ENCODE results near the gene DACH2. TPM values are rescaled to one million over a fixed set of nuclear protein-coding genes. Genes with fewer than 3 reads are reported as not detected.

The DACH2 gene
- total and polyA plus RNA-seq, 9 donors: 0.17 to 4.8 (median 0.53) TPM

- DNase-seq: no peak
- WGBS, 3 donors: 70 to 84% (median 76%) methylated on average over 11 of the region's 11 CpGs
- no peak overlapping the region for H3K27ac ChIP-seq
- no peak for TF ChIP-seq EP300 (IDR thresholded peaks at IDR 0.05)
- no peak for TF ChIP-seq POLR2A (IDR thresholded peaks at IDR 0.05)
- TF ChIP-seq CTCF (IDR thresholded peaks at IDR 0.05): no peak
- no peaks in the 10 kb centered on the region for H3K36me3 ChIP-seq
- no peaks in the 10 kb centered on the region for H3K4me1 ChIP-seq (ENCODE audit: insufficient read depth)
- H3K4me3 ChIP-seq: no peak overlapping the region
- H3K9me3 ChIP-seq: no peaks in the 10 kb centered on the region
- no peaks in the 10 kb centered on the region for H3K27me3 ChIP-seq
- intact Hi-C loops (cut with DNase I): no loop called here
These were observed 200.9 kb downstream of the DACH2 start for GRCh38 chrX:86349115-86349514.

GRCh38 chrX:86369847-86370630 is 221.8 kb downstream of the DACH2 start:
- Histone ChIP-seq H3K27ac (no peak overlapping the region), H3K4me3 (no peak overlapping the region), H3K27me3 (no peaks in the 10 kb centered on the region), H3K4me1 (ENCODE audit: insufficient read depth) (no peaks in the 10 kb centered on the region), H3K36me3 (no peaks in the 10 kb centered on the region), H3K9me3 (no peaks in the 10 kb centered on the region)
- WGBS, 3 donors: 32 to 37% (median 35%) methylated on average over 3 of the region's 3 CpGs
- no peak for DNase-seq
- intact Hi-C loops (cut with DNase I): no loop called here
- TF ChIP-seq EP300 (IDR thresholded peaks at IDR 0.05) (no peak), POLR2A (IDR thresholded peaks at IDR 0.05) (no peak), CTCF (IDR thresholded peaks at IDR 0.05) (no peak)

GRCh38 chrX:86370927-86371326 is 222.7 kb downstream of the DACH2 start:
- Histone ChIP-seq H3K4me3 (no peak overlapping the region), H3K4me1 (ENCODE audit: insufficient read depth) (no peaks in the 10 kb centered on the region), H3K36me3 (no peaks in the 10 kb centered on the region), H3K27me3 (no peaks in the 10 kb centered on the region), H3K27ac (no peak overlapping the region), H3K9me3 (no peaks in the 10 kb centered on the region)
- intact Hi-C loops (cut with DNase I): no loop called here
- no peak for DNase-seq
- 43 to 57% (median 54%) methylated on average over 1 of the region's 1 CpG for WGBS, 3 donors
- TF ChIP-seq CTCF (IDR thresholded peaks at IDR 0.05) (no peak), POLR2A (IDR thresholded peaks at IDR 0.05) (no peak), EP300 (IDR thresholded peaks at IDR 0.05) (no peak)

GRCh38 chrX:86379209-86379608 is 231.0 kb downstream of the DACH2 start:
- no peaks in the 10 kb centered on the region for H3K4me1 ChIP-seq (ENCODE audit: insufficient read depth)
- no peak for DNase-seq
- H3K36me3 ChIP-seq: no peaks in the 10 kb centered on the region
- H3K27me3 ChIP-seq: no peaks in the 10 kb centered on the region
- no peaks in the 10 kb centered on the region for H3K9me3 ChIP-seq
- H3K27ac ChIP-seq: no peak overlapping the region
- no peak overlapping the region for H3K4me3 ChIP-seq
- TF ChIP-seq CTCF (IDR thresholded peaks at IDR 0.05) (no peak), EP300 (IDR thresholded peaks at IDR 0.05) (no peak)
- intact Hi-C loops (cut with DNase I): no loop called here

Data from ovary (tissue), 9 donors.